Hypothalamus (tissue), 51 donors: ENCODE measurements around the gene NDUFV1.
A peak's percentile ranks its signal among the peaks of the same experiment; 100 is the strongest.
"Not testable (repeated sequence)": the region's sequence is repeated elsewhere in the genome, so short reads cannot be mapped to it uniquely, and the experiment has no call there.

ENCODE experiments used
- DNase-seq, 51 donors: peaks; one replicate each; lab custom pipeline; 2025; lab: John Stamatoyannopoulos, UW

Gene NDUFV1

GRCh38 chr11:67622905-67623304 lies 16.2 kb downstream of the NDUFV1 start:
- DNase-seq = not testable (repeated sequence)

GRCh38 chr11:67623795-67624194 lies 17.1 kb downstream of the NDUFV1 start:
- not testable (repeated sequence) for DNase-seq

GRCh38 chr11:67626131-67626833 lies 19.5 kb downstream of the NDUFV1 start:
- not testable (repeated sequence) for DNase-seq

GRCh38 chr11:67626970-67627369 lies 20.2 kb downstream of the NDUFV1 start:
- no peak for DNase-seq

- DNase-seq = no peak
These were observed 20.7 kb downstream of the NDUFV1 start for GRCh38 chr11:67627441-67627811.

GRCh38 chr11:67627812-67628624 lies 21.3 kb downstream of the NDUFV1 start:
- no peak for DNase-seq

- no peak for DNase-seq
These were observed 22.1 kb downstream of the NDUFV1 start for GRCh38 chr11:67628710-67629385.

- peak in 46 of 51 donors; percentile 35 to 99 (median 68) for DNase-seq
These were observed 22.9 kb downstream of the NDUFV1 start, which contains the start of gene NUDT8 for GRCh38 chr11:67629386-67630227. Gene NUDT8 (minus strand): TSS chr11:67629937. CDS start chr11:67629911, 26 bp downstream.

- peak; percentile 70 to 100 (median 97) for DNase-seq
These were observed 23.6 kb downstream of the NDUFV1 start for GRCh38 chr11:67630228-67630942.

- DNase-seq = no peak
These were observed 24.2 kb downstream of the NDUFV1 start for GRCh38 chr11:67630943-67631331.

- DNase-seq = no peak
These were observed 24.7 kb downstream of the NDUFV1 start for GRCh38 chr11:67631411-67631810.

GRCh38 chr11:67631853-67632174 lies 25.1 kb downstream of the NDUFV1 start:
- DNase-seq = no peak

GRCh38 chr11:67632175-67632981 lies 25.6 kb downstream of the NDUFV1 start:
- no peak for DNase-seq

- DNase-seq = no peak
These were observed 26.4 kb downstream of the NDUFV1 start for GRCh38 chr11:67632982-67633755.

- no peak for DNase-seq
These were observed 27.1 kb downstream of the NDUFV1 start for GRCh38 chr11:67633758-67634365.

GRCh38 chr11:67634366-67635230 lies 27.9 kb downstream of the NDUFV1 start:
- DNase-seq = no peak

- no peak for DNase-seq
These were observed 28.4 kb downstream of the NDUFV1 start for GRCh38 chr11:67635231-67635521.
